ENCODE results near the gene ACKR4.

GRCh38 chr3:132615881-132616280 lies 18.8 kb downstream of the ACKR4 start:
- TF ChIP-seq, protein P1, sequence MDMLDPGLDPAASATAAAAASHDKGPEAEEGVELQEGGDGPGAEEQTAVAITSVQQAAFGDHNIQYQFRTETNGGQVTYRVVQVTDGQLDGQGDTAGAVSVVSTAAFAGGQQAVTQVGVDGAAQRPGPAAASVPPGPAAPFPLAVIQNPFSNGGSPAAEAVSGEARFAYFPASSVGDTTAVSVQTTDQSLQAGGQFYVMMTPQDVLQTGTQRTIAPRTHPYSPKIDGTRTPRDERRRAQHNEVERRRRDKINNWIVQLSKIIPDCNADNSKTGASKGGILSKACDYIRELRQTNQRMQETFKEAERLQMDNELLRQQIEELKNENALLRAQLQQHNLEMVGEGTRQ (IDR thresholded peaks at IDR 0.05; ENCODE audit: borderline replicate concordance, low read depth, low read length), result no peak
- TF ChIP-seq, protein P2, sequence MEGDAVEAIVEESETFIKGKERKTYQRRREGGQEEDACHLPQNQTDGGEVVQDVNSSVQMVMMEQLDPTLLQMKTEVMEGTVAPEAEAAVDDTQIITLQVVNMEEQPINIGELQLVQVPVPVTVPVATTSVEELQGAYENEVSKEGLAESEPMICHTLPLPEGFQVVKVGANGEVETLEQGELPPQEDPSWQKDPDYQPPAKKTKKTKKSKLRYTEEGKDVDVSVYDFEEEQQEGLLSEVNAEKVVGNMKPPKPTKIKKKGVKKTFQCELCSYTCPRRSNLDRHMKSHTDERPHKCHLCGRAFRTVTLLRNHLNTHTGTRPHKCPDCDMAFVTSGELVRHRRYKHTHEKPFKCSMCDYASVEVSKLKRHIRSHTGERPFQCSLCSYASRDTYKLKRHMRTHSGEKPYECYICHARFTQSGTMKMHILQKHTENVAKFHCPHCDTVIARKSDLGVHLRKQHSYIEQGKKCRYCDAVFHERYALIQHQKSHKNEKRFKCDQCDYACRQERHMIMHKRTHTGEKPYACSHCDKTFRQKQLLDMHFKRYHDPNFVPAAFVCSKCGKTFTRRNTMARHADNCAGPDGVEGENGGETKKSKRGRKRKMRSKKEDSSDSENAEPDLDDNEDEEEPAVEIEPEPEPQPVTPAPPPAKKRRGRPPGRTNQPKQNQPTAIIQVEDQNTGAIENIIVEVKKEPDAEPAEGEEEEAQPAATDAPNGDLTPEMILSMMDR (IDR thresholded peaks at IDR 0.05), result no peak
- no peak for TF ChIP-seq POLR2AphosphoS5 (IDR thresholded peaks at IDR 0.05; ENCODE audit: low read depth, low read length)
- no peak for TF ChIP-seq EP300 (IDR thresholded peaks at IDR 0.05; ENCODE audit: borderline replicate concordance in 1 of 2, low read depth in 1 of 2, low read length in 1 of 2)
- TF ChIP-seq MAX (IDR thresholded peaks at IDR 0.05; ENCODE audit: low read depth), result no peak
